ENCODE data around the gene ATXN1L. TPM values are rescaled to one million over a fixed set of nuclear protein-coding genes. Genes with fewer than 3 reads are reported as not detected.

Gene ATXN1L
- total RNA-seq, 1 experiment from 2014 or later, result 44.8 TPM

- Histone ChIP-seq H3K4me3 (ENCODE audit: low read depth, low read length) (no peak overlapping the region), H3K9me3 (no peaks in the 10 kb centered on the region), H3K27me3 (replicated peaks; ENCODE audit: control insufficient read depth, insufficient read depth, low read length) (no peaks in the 10 kb centered on the region), H3K36me3 (ENCODE audit: control insufficient read depth, insufficient read depth, low read length) (no peaks in the 10 kb centered on the region), H3K4me1 (peaks cover 8% of the 10 kb centered on the region; the same call in 1 of the 2 replicates)
- Mint-ChIP-seq H3K27me3 (ENCODE audit: insufficient read depth, unreplicated experiment) (no peaks in the 10 kb centered on the region), H3K9me3 (ENCODE audit: unreplicated experiment) (no peaks in the 10 kb centered on the region), H3K27ac (ENCODE audit: unreplicated experiment) (no peak overlapping the region), H3K4me1 (ENCODE audit: low read depth, unreplicated experiment) (peaks cover 9% of the 10 kb centered on the region), H3K36me3 (ENCODE audit: insufficient read depth, unreplicated experiment) (peaks cover 24% of the 10 kb centered on the region), H3K4me3 (ENCODE audit: unreplicated experiment) (no peak overlapping the region)
- ChIA-PET CTCF (no interaction called here), POLR2A (no interaction called here)
- intact Hi-C loops (cut with micrococcal nuclease; ENCODE audit: unreplicated experiment), result no loop called here
- no TSS peak for BruUV-seq (replicated peaks)
- no peak for TF ChIP-seq CTCF (IDR thresholded peaks at IDR 0.05; ENCODE audit: insufficient read depth in 1 of 2, low read depth in 1 of 2, low read length in 1 of 2, severe bottlenecking in 1 of 2, unreplicated experiment in 1 of 2)
- no peak for DNase-seq
Measured at GRCh38 chr16:71843572-71843971, 2.2 kb upstream of the ATXN1L start.

- peak in 1 of 2 experiments; percentile 26 for DNase-seq
- POLR2A ChIA-PET, result interaction anchor here (0.9 kb wide), 1 partner anchor 36 kb away, joined by 3 read pairs; no protein-coding TSS in a partner anchor
Measured at GRCh38 chr16:71846431-71846830, 655 bp downstream of the ATXN1L start.

GRCh38 chr16:71847096-71847495 lies 1.3 kb downstream of the ATXN1L start:
- H3K27me3 ChIP-seq (replicated peaks; ENCODE audit: control insufficient read depth, insufficient read depth, low read length), result no peaks in the 10 kb centered on the region
- intact Hi-C loops (cut with micrococcal nuclease; ENCODE audit: unreplicated experiment), result no loop called here
- no peaks in the 10 kb centered on the region for H3K9me3 Mint-ChIP-seq (ENCODE audit: unreplicated experiment)
- peaks cover 45% of the 10 kb centered on the region for H3K36me3 Mint-ChIP-seq (ENCODE audit: insufficient read depth, unreplicated experiment)
- peaks cover 9% of the 10 kb centered on the region for H3K4me1 Mint-ChIP-seq (ENCODE audit: low read depth, unreplicated experiment)
- H3K36me3 ChIP-seq (ENCODE audit: control insufficient read depth, insufficient read depth, low read length), result peaks cover 4% of the 10 kb centered on the region; the same call in 1 of the 2 replicates
- peak overlapping the region; percentile 95 for H3K27ac Mint-ChIP-seq (ENCODE audit: unreplicated experiment)
- ChIA-PET POLR2A (interaction anchor here (0.6 to 0.9 kb wide), 2 partner anchors 36 to 45 kb away, joined by 3 to 4 read pairs; no protein-coding TSS in a partner anchor), CTCF (interaction anchor here (1.0 kb wide), 1 partner anchor 34 kb away, joined by 3 read pairs; no protein-coding TSS in a partner anchor)
- peak overlapping the region; percentile 91 for H3K4me3 Mint-ChIP-seq (ENCODE audit: unreplicated experiment)
- BruUV-seq (replicated peaks), result no TSS peak
- no peak for DNase-seq
- peaks cover 8% of the 10 kb centered on the region; the same call in 1 of the 2 replicates for H3K4me1 ChIP-seq
- no peaks in the 10 kb centered on the region for H3K9me3 ChIP-seq
- no peaks in the 10 kb centered on the region for H3K27me3 Mint-ChIP-seq (ENCODE audit: insufficient read depth, unreplicated experiment)
- TF ChIP-seq CTCF (IDR thresholded peaks at IDR 0.05; ENCODE audit: insufficient read depth in 1 of 2, low read depth in 1 of 2, low read length in 1 of 2, severe bottlenecking in 1 of 2, unreplicated experiment in 1 of 2), result no peak
- H3K4me3 ChIP-seq (ENCODE audit: low read depth, low read length), result peak overlapping the region; percentile 93

More at GRCh38 chr16:71846431-71846830, 655 bp downstream of the ATXN1L start:
- Mint-ChIP-seq H3K4me3 (ENCODE audit: unreplicated experiment) (peak overlapping the region; percentile 91), H3K4me1 (ENCODE audit: low read depth, unreplicated experiment) (peaks cover 9% of the 10 kb centered on the region), H3K27ac (ENCODE audit: unreplicated experiment) (peak overlapping the region; percentile 95), H3K36me3 (ENCODE audit: insufficient read depth, unreplicated experiment) (peaks cover 41% of the 10 kb centered on the region), H3K27me3 (ENCODE audit: insufficient read depth, unreplicated experiment) (no peaks in the 10 kb centered on the region), H3K9me3 (ENCODE audit: unreplicated experiment) (no peaks in the 10 kb centered on the region)
- Histone ChIP-seq H3K36me3 (ENCODE audit: control insufficient read depth, insufficient read depth, low read length) (peaks cover 4% of the 10 kb centered on the region; the same call in 1 of the 2 replicates), H3K4me1 (peaks cover 8% of the 10 kb centered on the region; the same call in 1 of the 2 replicates), H3K4me3 (ENCODE audit: low read depth, low read length) (peak overlapping the region; percentile 93), H3K9me3 (no peaks in the 10 kb centered on the region), H3K27me3 (replicated peaks; ENCODE audit: control insufficient read depth, insufficient read depth, low read length) (no peaks in the 10 kb centered on the region)
- BruUV-seq (replicated peaks), result no TSS peak
- TF ChIP-seq CTCF (IDR thresholded peaks at IDR 0.05; ENCODE audit: insufficient read depth in 1 of 2, low read depth in 1 of 2, low read length in 1 of 2, severe bottlenecking in 1 of 2, unreplicated experiment in 1 of 2), result no peak
- CTCF ChIA-PET, result interaction anchor here (1.0 kb wide), 2 partner anchors 34 to 115 kb away, joined by 3 to 4 read pairs; no protein-coding TSS in a partner anchor
- intact Hi-C loops (cut with micrococcal nuclease; ENCODE audit: unreplicated experiment), result loop anchor here (1.0 kb wide), 2 partner anchors 12 to 37 kb away; no protein-coding TSS in a partner anchor

Measured in Caco-2 (cell line).